HG03045 (cell line): ENCODE measurements around the gene TRIM10.

Experiments
- ATAC-seq: cut with Tn5 transposase; IDR thresholded peaks from one replicate; pipeline ENCODE4 v1.9.1; 2021; ENCODE audit warnings: mild to moderate bottlenecking, moderate library complexity; ENCODE audit not compliant: unreplicated experiment

The TRIM10 gene

GRCh38 chr6:30160785-30161531 lies at the start of gene TRIM10:
Gene TRIM10, minus strand, starts transcription at chr6:30161211. Its CDS starts 353 bp downstream, at chr6:30160858.
- ATAC-seq = no peak

DNA sequence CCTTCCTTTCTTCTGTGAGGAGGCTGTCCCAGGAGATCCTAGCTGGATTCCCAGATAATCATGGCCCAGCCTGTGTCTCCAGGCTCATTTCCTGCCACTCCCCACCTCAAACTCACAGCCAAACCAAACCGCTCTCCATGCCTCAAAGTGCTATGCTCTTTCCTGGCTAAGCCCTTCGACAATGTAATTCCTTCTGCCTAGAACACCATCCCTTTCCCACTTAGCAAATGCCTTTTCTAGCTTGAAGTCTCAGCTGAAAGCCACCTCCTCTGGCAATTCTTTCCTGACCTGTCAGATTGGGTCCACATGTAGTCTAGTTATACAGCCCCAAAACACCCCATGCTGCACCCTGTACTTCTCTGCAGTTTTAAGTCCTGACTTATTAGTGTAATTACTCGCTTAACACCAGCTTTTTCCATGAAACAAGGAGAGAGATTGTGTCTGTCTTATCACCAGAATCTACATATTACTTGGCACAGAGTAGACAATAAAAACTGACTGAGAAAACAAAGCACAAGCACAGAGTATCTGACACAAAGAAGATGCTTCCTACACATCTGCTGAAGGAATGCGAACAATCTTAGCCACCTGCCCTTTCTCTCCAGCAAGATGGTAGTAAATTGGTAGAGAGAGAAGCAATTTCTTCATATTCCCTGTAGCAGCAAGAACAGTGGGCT lies 46.7 kb upstream of the TRIM10 start:
- ATAC-seq = no peak

GRCh38 chr6:30206799-30207618 lies 46.0 kb upstream of the TRIM10 start:
- ATAC-seq = no peak

DNA sequence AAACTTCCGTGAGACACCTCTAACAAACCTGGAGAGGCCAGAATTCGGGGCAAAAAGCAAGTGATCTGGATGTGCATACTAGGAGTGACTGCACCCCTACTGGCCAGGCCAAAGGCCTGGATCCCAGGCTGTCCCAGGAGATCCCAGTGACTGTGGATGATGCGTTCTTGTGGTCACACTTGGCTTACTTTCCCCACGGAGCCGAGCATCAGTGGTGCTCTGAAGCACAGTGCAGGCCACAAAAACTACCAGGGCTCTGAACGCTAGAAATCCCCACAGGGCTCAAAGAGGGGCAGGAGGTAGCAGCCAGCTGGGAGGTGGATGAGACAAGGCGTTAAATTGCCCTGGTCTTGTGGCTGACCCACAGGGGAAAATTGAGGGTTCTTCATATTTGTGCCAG lies 45.1 kb upstream of the TRIM10 start:
- no peak for ATAC-seq

GRCh38 chr6:30204116-30204515 lies 43.1 kb upstream of the TRIM10 start:
- ATAC-seq = no peak

DNA sequence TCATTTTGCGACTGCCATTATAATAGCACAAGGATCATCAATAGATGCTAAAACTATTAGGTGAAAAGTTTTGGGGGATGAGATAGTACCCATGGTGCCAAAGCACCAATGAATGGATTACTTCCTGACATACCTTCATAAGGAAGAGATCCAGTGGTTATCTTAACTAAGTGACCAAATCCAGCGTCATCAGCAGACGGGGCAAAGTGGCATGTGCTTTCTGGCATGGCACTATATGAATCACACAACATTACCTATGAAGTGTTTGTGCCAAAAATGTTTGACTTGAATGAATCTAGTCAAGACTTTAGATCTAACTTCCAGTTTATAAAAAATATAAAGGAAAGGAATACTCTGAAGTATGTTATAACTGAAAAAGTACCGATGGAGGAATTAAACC lies 41.4 kb upstream of the TRIM10 start:
- ATAC-seq = no peak

- peak; percentile 60 for ATAC-seq
Observed at GRCh38 chr6:30200551-30201281, 39.7 kb upstream of the TRIM10 start.

- ATAC-seq = no peak
Observed at GRCh38 chr6:30198166-30199084, 37.4 kb upstream of the TRIM10 start.

GRCh38 chr6:30196376-30196775 lies 35.4 kb upstream of the TRIM10 start:
- no peak for ATAC-seq

GRCh38 chr6:30195951-30196350 lies 34.9 kb upstream of the TRIM10 start:
- ATAC-seq = no peak

- ATAC-seq = no peak
Observed at GRCh38 chr6:30194797-30195690, 34.0 kb upstream of the TRIM10 start.

DNA sequence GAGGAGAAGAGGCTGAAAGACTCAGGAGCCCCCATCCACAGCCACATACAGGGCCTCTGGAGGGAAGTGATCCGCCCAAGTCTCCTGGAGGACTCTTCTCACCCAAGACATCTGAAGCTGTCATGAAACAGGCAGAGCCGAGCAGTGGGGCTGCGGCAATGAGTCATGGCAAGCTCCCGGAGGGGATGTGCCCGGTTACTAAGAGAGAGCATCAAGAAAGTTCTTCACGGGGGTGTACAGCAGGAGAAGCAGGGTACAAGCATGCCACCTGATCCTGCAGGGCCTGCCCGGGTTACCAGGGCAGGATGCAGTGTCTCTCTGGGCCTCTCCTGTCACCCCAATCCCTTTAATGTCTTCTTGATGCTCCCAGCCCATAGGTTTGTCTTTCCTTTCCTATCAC lies 31.1 kb upstream of the TRIM10 start:
- no peak for ATAC-seq

- ATAC-seq = no peak
Observed at GRCh38 chr6:30188541-30188940, 27.5 kb upstream of the TRIM10 start.

DNA sequence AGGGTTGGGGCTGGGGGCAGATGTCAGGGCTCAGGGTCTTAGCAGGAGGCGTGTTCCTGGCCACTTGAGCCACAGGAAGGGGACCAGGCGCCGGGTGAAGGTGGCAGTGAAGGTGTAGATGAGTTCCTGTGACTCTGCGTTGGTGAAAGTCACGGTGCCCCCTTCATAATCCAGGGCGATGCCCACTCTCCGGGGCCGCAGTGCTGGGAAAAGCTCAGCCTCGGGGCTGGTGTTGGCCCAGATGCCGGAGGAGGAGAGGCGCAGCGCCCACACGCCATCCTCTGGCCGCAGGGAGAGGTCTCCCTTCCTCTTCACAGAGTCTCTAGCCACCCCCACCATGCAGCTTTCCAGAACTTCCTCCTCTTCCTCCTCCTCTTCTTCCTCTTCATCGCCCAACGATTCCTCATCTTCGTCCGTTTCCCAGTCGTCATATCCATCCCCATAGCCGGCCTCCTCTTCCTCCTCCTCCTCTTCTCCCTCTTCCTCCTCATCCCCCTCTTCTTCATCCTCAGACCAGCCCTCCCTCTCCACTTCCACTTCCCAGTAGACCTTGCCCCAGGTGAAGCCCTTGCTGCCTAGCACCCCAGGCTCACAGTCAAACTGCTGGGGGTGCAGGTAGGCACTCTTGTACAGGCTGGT lies 25.0 kb upstream of the TRIM10 start:
- ATAC-seq = no peak

DNA sequence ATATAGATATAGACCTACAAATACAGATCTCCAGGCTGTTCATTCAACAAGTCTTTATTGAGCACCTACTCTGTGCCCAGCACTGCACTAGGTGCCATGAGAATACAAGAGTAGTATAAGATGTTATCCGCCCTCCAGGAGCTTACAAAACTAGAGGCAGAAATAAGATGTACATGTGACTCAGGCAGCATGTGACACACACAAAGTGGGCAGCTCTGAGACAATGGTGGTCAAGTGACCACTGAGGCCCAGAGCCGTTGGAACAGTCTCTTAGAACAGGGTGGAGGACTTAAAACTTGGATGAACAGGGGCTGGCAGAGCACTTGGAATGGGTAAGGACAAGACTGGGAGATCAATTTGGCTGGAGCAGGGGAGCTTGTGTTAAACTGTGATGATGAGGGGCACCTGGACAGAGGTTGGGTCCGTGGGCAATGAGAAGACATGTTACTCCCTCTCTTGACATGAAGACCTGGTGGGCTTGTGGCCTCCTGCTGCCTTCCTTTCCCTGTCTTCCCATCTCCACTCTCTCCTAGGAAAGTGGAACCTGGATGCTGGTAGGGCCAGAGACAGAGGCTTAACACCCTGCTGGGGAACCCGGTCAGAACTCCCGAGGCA lies 23.5 kb upstream of the TRIM10 start:
- ATAC-seq = no peak

DNA sequence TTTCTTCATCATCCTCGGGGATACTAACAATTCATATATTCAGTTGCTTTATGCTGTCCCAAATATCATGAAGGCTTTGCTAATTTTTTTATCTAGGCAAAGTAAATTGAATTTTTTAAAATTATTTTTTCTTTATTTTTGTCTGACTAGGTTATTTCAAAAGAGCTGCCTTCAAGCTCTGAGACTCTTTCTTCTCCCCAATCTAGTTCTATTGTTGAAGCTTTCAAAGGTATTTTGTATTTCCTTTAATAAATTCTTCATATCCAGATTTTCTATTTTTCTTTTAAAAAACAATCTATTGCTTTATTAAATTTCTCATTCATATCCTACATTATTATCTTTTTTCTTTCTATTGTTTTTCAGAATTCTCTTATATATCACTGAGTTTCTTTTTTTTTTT lies 19.1 kb upstream of the TRIM10 start:
- no peak for ATAC-seq

GRCh38 chr6:30178837-30179236 lies 17.8 kb upstream of the TRIM10 start:
- no peak for ATAC-seq

- ATAC-seq = no peak
Observed at GRCh38 chr6:30175765-30176164, 14.8 kb upstream of the TRIM10 start.
